WTC11 (cell line): ENCODE measurements around the gene LENG9. TPM values are rescaled to one million over a fixed set of nuclear protein-coding genes. Genes with fewer than 3 reads are reported as not detected.

Experiments
- ATAC-seq: fragments of 200-7000 bp; cut with Tn5 transposase; 2 replicates; pipeline ENCODE4 v1.10.0; 2021; ENCODE audit warnings: mild to moderate bottlenecking, moderate library complexity
- CTCF ChIA-PET: fragments of 300-600 bp; sonication (Branson Sonifier 250); formaldehyde crosslinking; loops from one replicate; lab custom pipeline; 2021; ENCODE audit warnings: antibody characterized with exemption; lab: Charles Lee
- POLR2A ChIA-PET: fragments of 350-600 bp; sonication (Branson Sonifier 250); formaldehyde crosslinking; loops from one replicate; lab custom pipeline; 2021; ENCODE audit warnings: antibody characterized with exemption; lab: Charles Lee
- DNase-seq: peaks from one replicate; pipeline ENCODE4 v3.0.0; 2021; ENCODE audit warnings: low spot score
- H3K27ac Mint-ChIP-seq: 2 replicates; pipeline ENCODE4 v1.8.0; 2021; ENCODE audit warnings: mixed read lengths
- H3K27me3 Mint-ChIP-seq: 2 replicates; pipeline ENCODE4 v1.8.0; 2021; ENCODE audit warnings: low read depth, mild to moderate bottlenecking, moderate library complexity, mixed read lengths
- H3K36me3 Mint-ChIP-seq: 2 replicates; pipeline ENCODE4 v1.8.0; 2021; ENCODE audit warnings: mixed read lengths
- H3K4me1 Mint-ChIP-seq: 2 replicates; pipeline ENCODE4 v1.8.0; 2022; ENCODE audit warnings: mixed read lengths
- H3K4me3 Mint-ChIP-seq: 2 replicates; pipeline ENCODE4 v1.8.0; 2021; ENCODE audit warnings: mild to moderate bottlenecking, moderate library complexity, mixed read lengths
- H3K9me3 Mint-ChIP-seq: 2 replicates; pipeline ENCODE4 v1.8.0; 2021; ENCODE audit warnings: mixed read lengths
- CREM ChIP-seq: sonication (generic); formaldehyde crosslinking; IDR thresholded peaks from 2 replicates; pipeline ENCODE4 v1.8.1; 2022; ENCODE audit warnings: mild to moderate bottlenecking, missing genetic modification reagents, moderate library complexity
- GRHL2 ChIP-seq: fragments of 250-450 bp; sonication (Bioruptor Pico); IDR thresholded peaks from 2 replicates; pipeline ENCODE4 v1.8.0; 2022; ENCODE audit warnings: mild to moderate bottlenecking, moderate library complexity; ENCODE audit not compliant: insufficient replicate concordance, severe bottlenecking
- IRF2 ChIP-seq: sonication (generic); formaldehyde crosslinking; IDR thresholded peaks from 2 replicates; pipeline ENCODE4 v1.8.0; 2022; ENCODE audit warnings: low read depth, missing genetic modification reagents, borderline replicate concordance
- NFATC4 ChIP-seq: fragments of 250-450 bp; sonication (Bioruptor Pico); IDR thresholded peaks from 2 replicates; pipeline ENCODE4 v1.9.0; 2021; ENCODE audit warnings: mild to moderate bottlenecking
- SMAD4 ChIP-seq: sonication (generic); formaldehyde crosslinking; IDR thresholded peaks from 2 replicates; pipeline ENCODE4 v1.8.0; 2022; ENCODE audit warnings: mild to moderate bottlenecking, missing genetic modification reagents
- SP1 ChIP-seq: sonication (generic); formaldehyde crosslinking; conservative IDR thresholded peaks from 2 replicates; pipeline ENCODE4 v1.8.1; 2022; ENCODE audit warnings: missing genetic modification reagents
- TEAD4 ChIP-seq: sonication (generic); formaldehyde crosslinking; IDR thresholded peaks from 2 replicates; pipeline ENCODE4 v1.8.0; 2022; ENCODE audit warnings: mild to moderate bottlenecking, missing genetic modification reagents
- ZBTB21 ChIP-seq: sonication (generic); formaldehyde crosslinking; IDR thresholded peaks from 2 replicates; pipeline ENCODE4 v1.8.1; 2023; ENCODE audit warnings: mild to moderate bottlenecking, missing genetic modification reagents, borderline replicate concordance
- ZNF121 ChIP-seq: sonication (generic); formaldehyde crosslinking; IDR thresholded peaks from 2 replicates; pipeline ENCODE4 v1.8.0; 2023; ENCODE audit warnings: missing genetic modification reagents
- ZNF317 ChIP-seq: sonication (generic); formaldehyde crosslinking; IDR thresholded peaks from 2 replicates; pipeline ENCODE4 v1.8.1; 2023; ENCODE audit warnings: low read depth, mild to moderate bottlenecking, moderate library complexity, missing genetic modification reagents, borderline replicate concordance
- ZNF671 ChIP-seq: fragments of 250-450 bp; sonication (Bioruptor Pico); IDR thresholded peaks from 2 replicates; pipeline ENCODE4 v1.8.0; 2021; ENCODE audit warnings: mild to moderate bottlenecking
- total RNA-seq: library from RNA; stranded (reverse); gene quantifications from 3 replicates; pipeline ENCODE4 v1.2.3, GENCODE V29; 2021
- TF ChIP-seq, protein P1 (sequence below): sonication (generic); formaldehyde crosslinking; IDR thresholded peaks from 2 replicates; pipeline ENCODE4 v1.8.0; 2022; ENCODE audit warnings: missing genetic modification reagents
- TF ChIP-seq, protein P2 (sequence below): sonication (generic); formaldehyde crosslinking; IDR thresholded peaks from 2 replicates; pipeline ENCODE4 v1.8.1; 2023; ENCODE audit warnings: mild to moderate bottlenecking, missing genetic modification reagents, moderate library complexity
- TF ChIP-seq, protein P3 (sequence below): sonication (generic); formaldehyde crosslinking; IDR thresholded peaks from 2 replicates; pipeline ENCODE4 v1.8.1; 2023; ENCODE audit warnings: mild to moderate bottlenecking, moderate library complexity, missing genetic modification reagents
- TF ChIP-seq, protein P4 (sequence below): sonication (generic); formaldehyde crosslinking; IDR thresholded peaks from 2 replicates; pipeline ENCODE4 v1.8.1; 2023; ENCODE audit warnings: mild to moderate bottlenecking, missing genetic modification reagents, moderate library complexity
- TF ChIP-seq, protein P5 (sequence below): fragments of 250-450 bp; sonication (Bioruptor Pico); IDR thresholded peaks from 2 replicates; pipeline ENCODE4 v2.1.2; 2022; ENCODE audit warnings: mild to moderate bottlenecking, moderate library complexity
- TF ChIP-seq, protein P6 (sequence below): sonication (generic); formaldehyde crosslinking; conservative IDR thresholded peaks from 2 replicates; pipeline ENCODE4 v1.8.1; 2023; ENCODE audit warnings: mild to moderate bottlenecking, low read depth, missing genetic modification reagents, moderate library complexity
- TF ChIP-seq, protein P7 (sequence below): sonication (generic); formaldehyde crosslinking; IDR thresholded peaks from 2 replicates; pipeline ENCODE4 v1.8.1; 2022; ENCODE audit warnings: low read depth, missing genetic modification reagents, borderline replicate concordance

Gene LENG9
- total RNA-seq, 1 experiment from 2014 or later: 6.1 TPM

DNA sequence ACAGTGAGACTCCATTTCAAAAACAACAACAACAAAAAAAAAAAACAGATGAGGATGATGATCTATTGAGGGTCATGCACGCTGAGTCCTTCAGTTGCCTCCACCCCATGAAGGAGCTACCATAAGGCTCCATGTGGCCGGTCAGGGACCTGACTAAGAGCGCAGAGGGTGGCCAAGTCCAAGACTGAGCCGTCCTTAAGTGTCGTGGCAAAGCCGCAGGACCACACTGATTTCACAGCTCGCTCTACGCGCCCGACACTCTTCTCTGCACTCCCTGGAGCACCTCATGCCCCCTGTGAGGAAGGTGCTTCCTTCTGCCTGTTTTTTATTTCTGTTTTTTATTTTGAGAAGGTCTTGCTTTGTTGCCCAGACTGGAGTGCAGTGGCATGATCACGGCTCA is 36.0 kb downstream of the LENG9 start (continued):
- no peak for TF ChIP-seq IRF2
- TF ChIP-seq, protein P1, sequence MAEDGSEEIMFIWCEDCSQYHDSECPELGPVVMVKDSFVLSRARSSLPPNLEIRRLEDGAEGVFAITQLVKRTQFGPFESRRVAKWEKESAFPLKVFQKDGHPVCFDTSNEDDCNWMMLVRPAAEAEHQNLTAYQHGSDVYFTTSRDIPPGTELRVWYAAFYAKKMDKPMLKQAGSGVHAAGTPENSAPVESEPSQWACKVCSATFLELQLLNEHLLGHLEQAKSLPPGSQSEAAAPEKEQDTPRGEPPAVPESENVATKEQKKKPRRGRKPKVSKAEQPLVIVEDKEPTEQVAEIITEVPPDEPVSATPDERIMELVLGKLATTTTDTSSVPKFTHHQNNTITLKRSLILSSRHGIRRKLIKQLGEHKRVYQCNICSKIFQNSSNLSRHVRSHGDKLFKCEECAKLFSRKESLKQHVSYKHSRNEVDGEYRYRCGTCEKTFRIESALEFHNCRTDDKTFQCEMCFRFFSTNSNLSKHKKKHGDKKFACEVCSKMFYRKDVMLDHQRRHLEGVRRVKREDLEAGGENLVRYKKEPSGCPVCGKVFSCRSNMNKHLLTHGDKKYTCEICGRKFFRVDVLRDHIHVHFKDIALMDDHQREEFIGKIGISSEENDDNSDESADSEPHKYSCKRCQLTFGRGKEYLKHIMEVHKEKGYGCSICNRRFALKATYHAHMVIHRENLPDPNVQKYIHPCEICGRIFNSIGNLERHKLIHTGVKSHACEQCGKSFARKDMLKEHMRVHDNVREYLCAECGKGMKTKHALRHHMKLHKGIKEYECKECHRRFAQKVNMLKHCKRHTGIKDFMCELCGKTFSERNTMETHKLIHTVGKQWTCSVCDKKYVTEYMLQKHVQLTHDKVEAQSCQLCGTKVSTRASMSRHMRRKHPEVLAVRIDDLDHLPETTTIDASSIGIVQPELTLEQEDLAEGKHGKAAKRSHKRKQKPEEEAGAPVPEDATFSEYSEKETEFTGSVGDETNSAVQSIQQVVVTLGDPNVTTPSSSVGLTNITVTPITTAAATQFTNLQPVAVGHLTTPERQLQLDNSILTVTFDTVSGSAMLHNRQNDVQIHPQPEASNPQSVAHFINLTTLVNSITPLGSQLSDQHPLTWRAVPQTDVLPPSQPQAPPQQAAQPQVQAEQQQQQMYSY (CRISPR knock-in tag): no peak

DNA sequence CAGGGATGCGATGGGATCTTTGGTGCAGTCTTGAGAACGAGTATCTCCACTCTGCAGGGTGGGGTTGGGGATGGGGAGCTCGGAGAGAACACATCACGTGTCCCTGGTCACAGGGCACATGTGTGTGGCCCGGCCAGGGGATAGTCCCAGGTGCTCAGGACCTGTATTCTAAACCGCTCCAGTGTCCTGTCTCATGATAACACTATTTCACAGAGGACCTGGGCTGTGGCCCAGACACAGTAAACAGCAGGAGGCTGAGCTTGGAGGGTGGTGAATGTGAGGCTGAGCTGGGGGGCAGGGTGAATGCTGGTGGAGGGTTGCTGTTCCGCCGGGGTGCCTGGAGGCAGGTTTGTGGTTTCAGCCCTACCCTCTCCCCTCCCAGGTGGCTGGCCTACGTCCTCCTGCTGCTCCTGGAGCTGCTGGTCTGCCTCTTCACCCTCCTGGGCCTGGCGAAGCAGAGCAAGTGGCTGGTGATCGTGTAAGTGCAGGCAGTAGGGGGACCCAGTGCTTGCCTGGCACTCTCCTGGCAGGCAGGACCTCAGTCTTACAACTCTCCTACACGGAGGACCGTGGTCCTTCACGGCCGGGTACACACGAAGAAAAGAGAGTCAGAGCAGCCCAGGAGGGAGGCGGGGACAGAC is 37.2 kb downstream of the LENG9 start:
- Mint-ChIP-seq H3K9me3 (no peaks in the 10 kb centered on the region), H3K27ac (no peak overlapping the region), H3K4me3 (no peak overlapping the region), H3K36me3 (peaks cover 12% of the 10 kb centered on the region), H3K27me3 (peaks cover 32% of the 10 kb centered on the region), H3K4me1 (peaks cover 25% of the 10 kb centered on the region)
- ATAC-seq (no peak), DNase-seq (no peak)
- TF ChIP-seq, protein P2, sequence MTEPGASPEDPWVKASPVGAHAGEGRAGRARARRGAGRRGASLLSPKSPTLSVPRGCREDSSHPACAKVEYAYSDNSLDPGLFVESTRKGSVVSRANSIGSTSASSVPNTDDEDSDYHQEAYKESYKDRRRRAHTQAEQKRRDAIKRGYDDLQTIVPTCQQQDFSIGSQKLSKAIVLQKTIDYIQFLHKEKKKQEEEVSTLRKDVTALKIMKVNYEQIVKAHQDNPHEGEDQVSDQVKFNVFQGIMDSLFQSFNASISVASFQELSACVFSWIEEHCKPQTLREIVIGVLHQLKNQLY (CRISPR knock-in tag): no peak
- TF ChIP-seq, protein P3, sequence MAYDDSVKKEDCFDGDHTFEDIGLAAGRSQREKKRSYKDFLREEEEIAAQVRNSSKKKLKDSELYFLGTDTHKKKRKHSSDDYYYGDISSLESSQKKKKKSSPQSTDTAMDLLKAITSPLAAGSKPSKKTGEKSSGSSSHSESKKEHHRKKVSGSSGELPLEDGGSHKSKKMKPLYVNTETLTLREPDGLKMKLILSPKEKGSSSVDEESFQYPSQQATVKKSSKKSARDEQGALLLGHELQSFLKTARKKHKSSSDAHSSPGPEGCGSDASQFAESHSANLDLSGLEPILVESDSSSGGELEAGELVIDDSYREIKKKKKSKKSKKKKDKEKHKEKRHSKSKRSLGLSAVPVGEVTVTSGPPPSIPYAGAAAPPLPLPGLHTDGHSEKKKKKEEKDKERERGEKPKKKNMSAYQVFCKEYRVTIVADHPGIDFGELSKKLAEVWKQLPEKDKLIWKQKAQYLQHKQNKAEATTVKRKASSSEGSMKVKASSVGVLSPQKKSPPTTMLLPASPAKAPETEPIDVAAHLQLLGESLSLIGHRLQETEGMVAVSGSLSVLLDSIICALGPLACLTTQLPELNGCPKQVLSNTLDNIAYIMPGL (CRISPR knock-in tag): no peak
- TF ChIP-seq, protein P4, sequence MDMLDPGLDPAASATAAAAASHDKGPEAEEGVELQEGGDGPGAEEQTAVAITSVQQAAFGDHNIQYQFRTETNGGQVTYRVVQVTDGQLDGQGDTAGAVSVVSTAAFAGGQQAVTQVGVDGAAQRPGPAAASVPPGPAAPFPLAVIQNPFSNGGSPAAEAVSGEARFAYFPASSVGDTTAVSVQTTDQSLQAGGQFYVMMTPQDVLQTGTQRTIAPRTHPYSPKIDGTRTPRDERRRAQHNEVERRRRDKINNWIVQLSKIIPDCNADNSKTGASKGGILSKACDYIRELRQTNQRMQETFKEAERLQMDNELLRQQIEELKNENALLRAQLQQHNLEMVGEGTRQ (CRISPR knock-in tag): no peak
- TF ChIP-seq NFATC4 (CRISPR knock-in tag) (no peak), ZBTB21 (CRISPR knock-in tag) (no peak)
- POLR2A ChIA-PET: no interaction called here
- CTCF ChIA-PET: interaction anchor here (1.3 kb wide), 1 partner anchor 14 kb away, joined by 6 read pairs; no protein-coding TSS in a partner anchor

DNA sequence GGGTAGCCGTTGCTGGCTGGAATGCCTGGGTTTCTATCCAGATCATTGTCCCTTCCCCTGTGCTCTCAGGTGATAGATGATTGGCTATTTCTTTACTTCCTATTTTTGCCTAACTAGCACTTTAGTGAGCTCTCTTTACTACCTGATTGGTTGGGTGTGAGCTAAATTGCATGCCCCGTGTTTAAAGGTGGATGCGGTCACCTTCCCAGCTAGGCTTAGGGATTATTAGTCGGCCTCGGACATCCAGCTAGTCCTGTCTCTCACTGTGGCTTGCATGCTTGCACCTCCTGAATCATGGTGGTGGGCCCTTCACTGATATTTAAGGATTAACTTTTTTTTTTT is 38.2 kb downstream of the LENG9 start:
- ChIA-PET POLR2A (no interaction called here), CTCF (interaction anchor here (1.1 to 1.9 kb wide), 3 partner anchors 14 to 159 kb away, joined by 4 to 6 read pairs (median 5); no protein-coding TSS in a partner anchor)
- Mint-ChIP-seq H3K36me3 (peaks cover 12% of the 10 kb centered on the region), H3K4me1 (peaks cover 24% of the 10 kb centered on the region), H3K27me3 (peaks cover 30% of the 10 kb centered on the region), H3K9me3 (no peaks in the 10 kb centered on the region), H3K4me3 (no peak overlapping the region), H3K27ac (no peak overlapping the region)
- ATAC-seq: no peak
- DNase-seq: no peak
- TF ChIP-seq ZNF121 (CRISPR knock-in tag) (no peak), ZNF671 (CRISPR knock-in tag) (no peak), IRF2 (no peak), ZNF317 (CRISPR knock-in tag) (no peak), GRHL2 (CRISPR knock-in tag) (no peak), CREM (CRISPR knock-in tag) (no peak), SP1 (CRISPR knock-in tag) (no peak), SMAD4 (no peak), TEAD4 (CRISPR knock-in tag) (no peak)
- TF ChIP-seq, protein P5, sequence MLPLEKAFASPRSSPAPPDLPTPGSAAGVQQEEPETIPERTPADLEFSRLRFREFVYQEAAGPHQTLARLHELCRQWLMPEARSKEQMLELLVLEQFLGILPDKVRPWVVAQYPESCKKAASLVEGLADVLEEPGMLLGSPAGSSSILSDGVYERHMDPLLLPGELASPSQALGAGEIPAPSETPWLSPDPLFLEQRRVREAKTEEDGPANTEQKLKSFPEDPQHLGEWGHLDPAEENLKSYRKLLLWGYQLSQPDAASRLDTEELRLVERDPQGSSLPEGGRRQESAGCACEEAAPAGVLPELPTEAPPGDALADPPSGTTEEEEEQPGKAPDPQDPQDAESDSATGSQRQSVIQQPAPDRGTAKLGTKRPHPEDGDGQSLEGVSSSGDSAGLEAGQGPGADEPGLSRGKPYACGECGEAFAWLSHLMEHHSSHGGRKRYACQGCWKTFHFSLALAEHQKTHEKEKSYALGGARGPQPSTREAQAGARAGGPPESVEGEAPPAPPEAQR (CRISPR knock-in tag): no peak
- TF ChIP-seq, protein P6, sequence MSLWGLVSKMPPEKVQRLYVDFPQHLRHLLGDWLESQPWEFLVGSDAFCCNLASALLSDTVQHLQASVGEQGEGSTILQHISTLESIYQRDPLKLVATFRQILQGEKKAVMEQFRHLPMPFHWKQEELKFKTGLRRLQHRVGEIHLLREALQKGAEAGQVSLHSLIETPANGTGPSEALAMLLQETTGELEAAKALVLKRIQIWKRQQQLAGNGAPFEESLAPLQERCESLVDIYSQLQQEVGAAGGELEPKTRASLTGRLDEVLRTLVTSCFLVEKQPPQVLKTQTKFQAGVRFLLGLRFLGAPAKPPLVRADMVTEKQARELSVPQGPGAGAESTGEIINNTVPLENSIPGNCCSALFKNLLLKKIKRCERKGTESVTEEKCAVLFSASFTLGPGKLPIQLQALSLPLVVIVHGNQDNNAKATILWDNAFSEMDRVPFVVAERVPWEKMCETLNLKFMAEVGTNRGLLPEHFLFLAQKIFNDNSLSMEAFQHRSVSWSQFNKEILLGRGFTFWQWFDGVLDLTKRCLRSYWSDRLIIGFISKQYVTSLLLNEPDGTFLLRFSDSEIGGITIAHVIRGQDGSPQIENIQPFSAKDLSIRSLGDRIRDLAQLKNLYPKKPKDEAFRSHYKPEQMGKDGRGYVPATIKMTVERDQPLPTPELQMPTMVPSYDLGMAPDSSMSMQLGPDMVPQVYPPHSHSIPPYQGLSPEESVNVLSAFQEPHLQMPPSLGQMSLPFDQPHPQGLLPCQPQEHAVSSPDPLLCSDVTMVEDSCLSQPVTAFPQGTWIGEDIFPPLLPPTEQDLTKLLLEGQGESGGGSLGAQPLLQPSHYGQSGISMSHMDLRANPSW (CRISPR knock-in tag): no peak
- TF ChIP-seq, protein P7, sequence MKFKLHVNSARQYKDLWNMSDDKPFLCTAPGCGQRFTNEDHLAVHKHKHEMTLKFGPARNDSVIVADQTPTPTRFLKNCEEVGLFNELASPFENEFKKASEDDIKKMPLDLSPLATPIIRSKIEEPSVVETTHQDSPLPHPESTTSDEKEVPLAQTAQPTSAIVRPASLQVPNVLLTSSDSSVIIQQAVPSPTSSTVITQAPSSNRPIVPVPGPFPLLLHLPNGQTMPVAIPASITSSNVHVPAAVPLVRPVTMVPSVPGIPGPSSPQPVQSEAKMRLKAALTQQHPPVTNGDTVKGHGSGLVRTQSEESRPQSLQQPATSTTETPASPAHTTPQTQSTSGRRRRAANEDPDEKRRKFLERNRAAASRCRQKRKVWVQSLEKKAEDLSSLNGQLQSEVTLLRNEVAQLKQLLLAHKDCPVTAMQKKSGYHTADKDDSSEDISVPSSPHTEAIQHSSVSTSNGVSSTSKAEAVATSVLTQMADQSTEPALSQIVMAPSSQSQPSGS: no peak
